A673 (cell line): ENCODE results near the gene PRPF4. TPM values are rescaled to one million over a fixed set of nuclear protein-coding genes. Genes with fewer than 3 reads are reported as not detected.

Source experiments
- BruUV-seq: library from RNA; stranded (reverse); fragments of 400-500 nt; replicated peaks from 2 replicates; lab custom pipeline; 2021; lab: Mats Ljungman, UMichigan
- CTCF ChIA-PET: fragments of 300-600 bp; sonication (Branson Sonifier 250); formaldehyde crosslinking; loops from one replicate; lab custom pipeline; 2022; ENCODE audit warnings: antibody characterized with exemption; lab: Charles Lee
- POLR2A ChIA-PET: fragments of 300-600 bp; sonication (Branson Sonifier 250); formaldehyde crosslinking; loops from one replicate; lab custom pipeline; 2022; ENCODE audit warnings: antibody characterized with exemption; ENCODE audit not compliant: low non-redundant PET; lab: Charles Lee
- DNase-seq: peaks from one replicate; pipeline ENCODE4 v3.0.0-alpha.2; 2015; ENCODE audit warnings: low spot score
- H3K27ac ChIP-seq: fragments of 200-600 bp; sonication (generic); 2 replicates; pipeline ENCODE4 v1.5.1; 2016; ENCODE audit warnings: mixed run types, low read depth, mild to moderate bottlenecking, mixed read lengths, antibody characterized with exemption, low read length; ENCODE audit not compliant: poor library complexity, severe bottlenecking
- H3K27me3 ChIP-seq: fragments of 200-600 bp; sonication (generic); replicated peaks from 2 replicates; pipeline ENCODE4 v1.6.1; 2017; ENCODE audit warnings: mixed run types, low read depth, mild to moderate bottlenecking, mixed read lengths, antibody characterized with exemption, low read length; ENCODE audit not compliant: insufficient read depth, poor library complexity
- H3K36me3 ChIP-seq: fragments of 200-600 bp; sonication (generic); 2 replicates; pipeline ENCODE4 v1.6.1; 2016; ENCODE audit warnings: mixed run types, mild to moderate bottlenecking, mixed read lengths, antibody characterized with exemption, low read length; ENCODE audit not compliant: insufficient read depth, poor library complexity, severe bottlenecking
- H3K4me1 ChIP-seq: fragments of 200-600 bp; sonication (generic); 2 replicates; pipeline ENCODE4 v1.6.1; 2017; ENCODE audit warnings: mixed run types, mild to moderate bottlenecking, mixed read lengths, antibody characterized with exemption, low read length; ENCODE audit not compliant: insufficient read depth, poor library complexity, severe bottlenecking
- H3K4me3 ChIP-seq: fragments of 200-600 bp; sonication (generic); 2 replicates; pipeline ENCODE4 v1.5.1; 2016; ENCODE audit warnings: low read depth, mixed run types, mild to moderate bottlenecking, mixed read lengths, low read length; ENCODE audit not compliant: poor library complexity, severe bottlenecking
- H3K9me3 ChIP-seq: fragments of 200-600 bp; sonication (generic); 2 replicates; pipeline ENCODE4 v1.6.1; 2016; ENCODE audit warnings: mixed run types, low read depth, mild to moderate bottlenecking, mixed read lengths, antibody characterized with exemption, low read length; ENCODE audit not compliant: poor library complexity, severe bottlenecking
- EZH2 ChIP-seq: fragments of 200-600 bp; sonication (generic); IDR thresholded peaks from 2 replicates; pipeline ENCODE4 v1.6.1; 2017; ENCODE audit warnings: borderline replicate concordance, low read depth, mild to moderate bottlenecking, mixed read lengths, antibody characterized with exemption, low read length; ENCODE audit not compliant: poor library complexity, severe bottlenecking
- intact Hi-C: fragments of 100-400 bp; cut with micrococcal nuclease; formaldehyde crosslinking; loops from one replicate; pipeline ENCODE4 v1.10.0; 2022; ENCODE audit not compliant: unreplicated experiment
- total RNA-seq: library from RNA; stranded (reverse); gene quantifications from 2 replicates; pipeline ENCODE4 v1.2.3, GENCODE V29; 2021
- TF ChIP-seq, protein P1 (sequence below): fragments of 300-800, 200-600 bp; sonication (generic); conservative IDR thresholded peaks from 2 replicates; pipeline ENCODE4 v1.5.1; 2017; ENCODE audit warnings: low read depth, mild to moderate bottlenecking, antibody characterized with exemption, low read length, moderate library complexity, mixed read lengths

PRPF4 gene
- total RNA-seq, 1 experiment from 2014 or later, result 59.8 TPM

DNA sequence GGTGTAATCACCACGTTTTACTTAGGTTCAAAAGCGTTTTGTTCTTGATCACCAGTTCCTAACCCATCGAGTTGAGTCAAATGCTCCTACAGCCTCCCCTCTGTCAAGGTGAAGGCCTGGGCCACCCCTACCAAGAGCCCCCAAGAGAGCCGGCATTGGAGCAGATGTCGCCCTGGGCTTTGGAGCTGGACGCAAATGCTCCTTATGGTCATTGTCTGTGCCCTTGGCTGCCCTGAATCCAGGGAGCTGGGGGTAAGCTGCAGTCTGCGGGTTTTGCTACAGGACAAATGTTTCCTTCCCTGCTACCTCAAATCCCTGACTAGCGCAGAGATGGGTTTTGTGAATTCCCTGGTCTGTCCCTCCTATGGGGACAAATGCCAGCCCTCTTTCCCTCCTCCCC lies 22.9 kb downstream of the PRPF4 start:
- H3K36me3 ChIP-seq, result peaks cover 2% of the 10 kb centered on the region
- no peaks in the 10 kb centered on the region for H3K4me1 ChIP-seq
- ChIA-PET CTCF (no interaction called here), POLR2A (no interaction called here)
- DNase-seq, result no peak
- no TSS peak for BruUV-seq
- no peaks in the 10 kb centered on the region for H3K9me3 ChIP-seq
- no peak for TF ChIP-seq EZH2
- TF ChIP-seq, protein P1, sequence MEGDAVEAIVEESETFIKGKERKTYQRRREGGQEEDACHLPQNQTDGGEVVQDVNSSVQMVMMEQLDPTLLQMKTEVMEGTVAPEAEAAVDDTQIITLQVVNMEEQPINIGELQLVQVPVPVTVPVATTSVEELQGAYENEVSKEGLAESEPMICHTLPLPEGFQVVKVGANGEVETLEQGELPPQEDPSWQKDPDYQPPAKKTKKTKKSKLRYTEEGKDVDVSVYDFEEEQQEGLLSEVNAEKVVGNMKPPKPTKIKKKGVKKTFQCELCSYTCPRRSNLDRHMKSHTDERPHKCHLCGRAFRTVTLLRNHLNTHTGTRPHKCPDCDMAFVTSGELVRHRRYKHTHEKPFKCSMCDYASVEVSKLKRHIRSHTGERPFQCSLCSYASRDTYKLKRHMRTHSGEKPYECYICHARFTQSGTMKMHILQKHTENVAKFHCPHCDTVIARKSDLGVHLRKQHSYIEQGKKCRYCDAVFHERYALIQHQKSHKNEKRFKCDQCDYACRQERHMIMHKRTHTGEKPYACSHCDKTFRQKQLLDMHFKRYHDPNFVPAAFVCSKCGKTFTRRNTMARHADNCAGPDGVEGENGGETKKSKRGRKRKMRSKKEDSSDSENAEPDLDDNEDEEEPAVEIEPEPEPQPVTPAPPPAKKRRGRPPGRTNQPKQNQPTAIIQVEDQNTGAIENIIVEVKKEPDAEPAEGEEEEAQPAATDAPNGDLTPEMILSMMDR, result no peak
- intact Hi-C loops, result no loop called here
- no peak overlapping the region for H3K27ac ChIP-seq
- H3K4me3 ChIP-seq, result no peak overlapping the region
- no peaks in the 10 kb centered on the region for H3K27me3 ChIP-seq

DNA sequence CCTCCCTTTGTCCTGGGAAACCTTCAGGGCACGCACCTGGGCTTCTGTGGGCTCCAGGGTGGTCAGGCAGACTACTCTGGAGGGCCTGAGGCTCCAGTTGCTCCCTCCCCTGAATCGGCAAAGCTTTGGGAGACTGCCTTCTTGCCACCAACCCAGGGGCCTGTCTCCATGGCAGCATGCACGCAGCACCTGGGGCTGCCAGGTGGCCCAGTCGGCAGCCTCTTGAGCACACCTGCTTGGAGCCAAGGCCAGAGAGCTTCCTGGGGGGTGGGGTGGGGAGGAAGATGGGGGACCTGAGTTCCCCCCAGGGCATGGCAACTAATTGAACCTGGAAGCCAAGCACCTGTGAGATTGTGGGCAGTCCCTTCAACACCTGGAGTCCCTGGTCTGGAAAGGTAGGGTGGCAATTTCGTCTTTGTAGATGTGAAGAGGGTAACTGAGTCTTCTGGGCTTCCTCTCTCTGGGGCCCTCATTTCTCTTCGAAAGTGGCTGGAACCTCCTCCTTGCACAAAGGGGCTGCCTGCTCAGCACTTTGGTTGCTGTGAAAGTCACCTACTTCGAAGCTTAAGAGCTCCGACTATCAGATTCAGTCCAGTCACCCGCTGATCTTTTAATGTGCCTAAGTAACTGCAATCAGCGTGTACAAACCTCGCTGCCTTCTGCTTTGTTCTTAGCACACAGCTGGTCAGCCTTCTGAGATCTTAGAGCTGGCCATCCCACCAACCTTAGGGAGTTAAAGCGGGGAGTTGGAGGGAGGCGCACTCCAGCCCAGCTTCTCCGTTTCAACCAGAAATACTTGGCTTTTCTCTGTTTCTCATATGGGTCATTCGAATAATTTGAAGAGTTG lies 23.7 kb downstream of the PRPF4 start:
- H3K27me3 ChIP-seq, result no peaks in the 10 kb centered on the region
- CTCF ChIA-PET, result no interaction called here
- no peaks in the 10 kb centered on the region for H3K4me1 ChIP-seq
- TF ChIP-seq, protein P1, result no peak
- TF ChIP-seq EZH2, result no peak
- no peak for DNase-seq
- intact Hi-C loops, result no loop called here
- no peak overlapping the region for H3K27ac ChIP-seq
- no peaks in the 10 kb centered on the region for H3K36me3 ChIP-seq
- no peaks in the 10 kb centered on the region for H3K9me3 ChIP-seq
- POLR2A ChIA-PET, result no interaction called here
- BruUV-seq, result no TSS peak
- no peak overlapping the region for H3K4me3 ChIP-seq

DNA sequence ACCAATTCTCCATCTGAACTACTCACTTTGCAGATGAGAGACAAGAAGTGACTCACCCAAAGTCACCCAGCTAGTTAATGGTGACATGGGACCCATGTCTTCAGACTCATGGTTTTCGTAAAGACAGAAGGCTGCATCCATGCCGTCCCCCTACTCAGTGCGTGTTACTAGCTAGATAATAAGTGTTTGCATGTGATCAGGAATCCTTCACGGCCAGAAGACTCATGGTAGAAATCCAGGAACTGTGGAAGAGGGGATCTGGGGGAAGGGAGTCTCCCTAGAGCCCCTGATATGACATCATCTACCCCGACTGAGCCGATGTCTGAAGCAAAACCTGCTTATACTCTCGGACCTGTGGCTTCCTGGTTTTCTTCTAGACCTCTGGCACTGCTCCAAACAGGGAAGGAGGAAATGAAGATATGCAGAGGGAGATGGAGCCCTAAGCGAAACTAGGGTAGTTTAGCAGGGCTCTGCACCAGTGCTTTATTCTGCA lies 24.4 kb downstream of the PRPF4 start:
- H3K9me3 ChIP-seq, result no peaks in the 10 kb centered on the region
- intact Hi-C loops, result loop anchor here (10.0 kb wide), 1 partner anchor 105 kb away; the partner anchor contains the start of gene ALAD
- H3K27ac ChIP-seq, result no peak overlapping the region
- H3K4me1 ChIP-seq, result no peaks in the 10 kb centered on the region
- BruUV-seq, result no TSS peak
- no peak for DNase-seq
- no peaks in the 10 kb centered on the region for H3K27me3 ChIP-seq
- no peaks in the 10 kb centered on the region for H3K36me3 ChIP-seq
- ChIA-PET POLR2A (no interaction called here), CTCF (no interaction called here)
- no peak overlapping the region for H3K4me3 ChIP-seq
- TF ChIP-seq EZH2, result no peak
- TF ChIP-seq, protein P1, result no peak
